ENCODE results near the gene ANXA1.

DNA sequence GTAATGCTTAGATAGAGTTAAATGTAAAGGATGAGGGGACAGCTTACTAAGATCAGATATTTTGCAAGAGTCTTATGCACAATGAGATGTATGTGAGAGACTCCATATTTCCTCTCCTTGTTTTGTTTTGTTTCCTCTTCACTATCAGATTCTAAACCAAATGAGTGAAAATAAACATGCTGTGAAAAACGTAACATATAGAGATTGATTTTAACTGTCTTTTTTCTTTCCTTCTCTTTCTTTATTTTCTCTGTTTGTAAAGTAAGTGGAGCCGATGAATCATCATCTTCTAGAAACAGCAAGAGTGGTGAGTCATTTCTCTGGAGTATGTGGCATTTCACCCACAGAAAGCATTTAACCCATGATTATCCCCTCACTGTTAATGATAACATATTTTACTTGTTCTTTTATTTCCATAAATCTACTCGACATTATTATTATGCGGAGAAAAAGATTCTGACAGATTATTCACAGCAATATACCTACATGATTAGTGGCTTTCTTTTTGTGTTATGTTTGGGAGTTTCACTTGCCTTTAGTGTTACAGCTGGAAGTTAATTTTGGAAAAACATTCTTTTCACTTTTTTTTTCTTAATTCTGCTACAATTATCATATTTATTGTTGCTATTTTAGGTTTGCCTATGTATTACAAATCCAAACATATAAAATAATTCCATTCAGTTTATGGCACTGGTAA is 2.1 kb upstream of the ANXA1 start:
- TF ChIP-seq POLR2A (IDR thresholded peaks at IDR 0.05): no peak
- no peak for TF ChIP-seq CTCF (IDR thresholded peaks at IDR 0.05)
- no peak for TF ChIP-seq EP300 (IDR thresholded peaks at IDR 0.05)

Measured in suprapubic skin (tissue), 3 donors.